Neural progenitor cell (in vitro differentiated cells): ENCODE measurements around the gene CACNB4.

Source experiments
- CTCF ChIP-seq: fragments of 200-600 bp; sonication (generic); IDR thresholded peaks from 2 replicates; pipeline ENCODE4 v1.5.1; 2017; ENCODE audit warnings: antibody characterized with exemption, mild to moderate bottlenecking
- EZH2 ChIP-seq: fragments of 200-600 bp; sonication (generic); IDR thresholded peaks from 2 replicates; pipeline ENCODE4 v1.6.1; 2017; ENCODE audit warnings: antibody characterized with exemption, mild to moderate bottlenecking, moderate library complexity

- TF ChIP-seq CTCF: no peak
- no peak for TF ChIP-seq EZH2
Observed at GRCh38 chr2:152016181-152017120, 82.4 kb downstream of the CACNB4 start.
